ENCODE results near the gene THY1.

Gene THY1

DNA sequence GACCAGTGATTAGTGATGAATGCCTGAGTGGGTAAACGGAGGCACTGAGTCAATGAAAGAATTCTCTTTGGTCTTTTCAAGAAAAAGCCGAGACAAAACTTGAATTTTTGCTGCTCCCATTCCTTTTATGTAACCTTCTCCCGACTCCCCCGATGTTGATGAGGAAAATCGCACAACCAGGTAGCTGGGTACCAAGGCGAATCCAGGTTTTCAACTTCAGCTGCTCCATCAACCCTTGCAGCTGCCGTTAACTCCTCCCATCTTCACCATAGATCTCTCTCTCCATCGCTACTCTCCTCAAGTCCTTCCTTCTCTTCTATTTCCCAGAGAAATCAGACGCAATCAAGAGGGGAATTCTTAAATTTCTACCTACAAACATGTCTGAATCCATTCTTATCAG, 40.9 kb downstream of the THY1 start:
- no peak for DNase-seq (ENCODE audit: low read depth)

- DNase-seq (ENCODE audit: low read depth) = peak; percentile 98
Measured at GRCh38 chr11:119381181-119381988, 41.6 kb downstream of the THY1 start, which contains the start of gene USP2. TSS of gene USP2 (minus strand) at chr11:119381690. CDS start at chr11:119373480, 8,210 bp downstream.

- DNase-seq (ENCODE audit: low read depth) = no peak
Measured at GRCh38 chr11:119380827-119381180, 42.2 kb downstream of the THY1 start.

- no peak for DNase-seq (ENCODE audit: low read depth)
Measured at GRCh38 chr11:119380160-119380826, 42.7 kb downstream of the THY1 start.

DNA sequence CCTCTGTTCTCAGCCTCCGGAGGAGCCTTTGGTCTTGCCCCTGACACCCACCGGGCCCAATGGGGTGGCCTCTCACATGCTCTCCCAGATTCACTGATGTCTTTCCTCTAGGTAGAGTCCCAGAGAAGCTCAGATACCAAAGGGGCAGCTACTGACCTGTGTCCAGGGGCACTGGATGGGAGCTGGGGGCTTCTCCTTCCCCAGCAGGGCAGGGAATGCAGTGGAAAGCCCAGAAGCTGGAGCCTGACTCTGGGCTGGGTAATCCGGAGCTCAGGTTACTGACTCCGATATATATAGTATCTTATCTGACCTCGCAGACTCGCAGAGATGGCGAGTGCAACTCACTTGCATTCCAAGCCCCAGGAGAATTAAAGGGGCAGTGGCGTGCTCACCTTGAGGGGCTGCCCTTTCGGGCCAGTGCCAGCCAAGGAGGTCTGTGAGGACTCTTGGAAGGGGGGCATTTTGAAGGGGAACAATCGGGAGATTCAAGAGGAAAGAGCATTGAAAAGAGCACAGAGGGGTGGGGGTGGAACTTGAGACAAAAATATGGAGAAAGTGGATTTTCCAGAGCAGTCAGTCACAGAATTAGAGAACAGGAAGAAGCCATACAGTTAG, 44.0 kb downstream of the THY1 start:
- no peak for DNase-seq (ENCODE audit: low read depth)

GRCh38 chr11:119377961-119378667, 44.9 kb downstream of the THY1 start:
- no peak for DNase-seq (ENCODE audit: low read depth)

DNA sequence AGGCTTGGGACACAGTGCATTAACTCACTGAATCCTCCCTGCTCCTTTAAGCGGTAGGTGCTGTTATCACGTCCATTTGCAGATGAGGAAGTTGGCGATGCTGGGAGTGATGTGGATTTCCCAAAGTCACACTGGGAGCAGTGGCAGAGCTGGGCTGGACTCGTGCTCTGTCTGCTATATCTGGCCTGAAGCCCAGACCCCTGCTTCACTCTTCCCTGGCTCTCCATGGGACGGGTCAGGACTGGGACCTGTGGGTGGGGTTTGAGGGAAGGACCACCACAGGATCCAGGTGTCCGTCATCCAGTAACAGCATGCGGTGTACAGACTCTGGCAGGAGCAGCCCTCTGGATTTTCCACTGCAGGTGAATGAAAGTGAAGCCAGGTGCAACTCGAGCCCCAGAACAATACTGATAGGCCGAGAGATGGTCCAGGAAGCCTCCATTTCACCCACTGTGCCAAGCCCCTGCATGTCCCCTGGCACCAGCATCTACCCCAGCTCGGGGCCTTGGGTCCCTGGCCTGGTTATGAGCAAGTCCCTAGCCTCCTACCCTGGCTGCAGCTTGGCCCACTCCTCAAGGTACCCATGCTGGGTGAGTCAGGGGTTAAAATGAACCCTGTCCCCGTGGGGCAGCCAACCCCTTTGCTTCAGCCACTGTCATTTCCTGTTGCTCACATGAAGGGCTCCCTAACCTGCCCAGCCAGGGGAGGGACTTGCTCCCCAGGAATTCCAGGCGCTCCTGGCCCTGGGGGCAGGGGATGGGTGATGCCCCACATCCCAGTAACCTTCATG, 45.7 kb downstream of the THY1 start:
- DNase-seq (ENCODE audit: low read depth) = no peak

- DNase-seq (ENCODE audit: low read depth) = no peak
Measured at GRCh38 chr11:119376197-119376847, 46.6 kb downstream of the THY1 start.

GRCh38 chr11:119375337-119376196, 47.4 kb downstream of the THY1 start:
- DNase-seq (ENCODE audit: low read depth) = no peak

DNA sequence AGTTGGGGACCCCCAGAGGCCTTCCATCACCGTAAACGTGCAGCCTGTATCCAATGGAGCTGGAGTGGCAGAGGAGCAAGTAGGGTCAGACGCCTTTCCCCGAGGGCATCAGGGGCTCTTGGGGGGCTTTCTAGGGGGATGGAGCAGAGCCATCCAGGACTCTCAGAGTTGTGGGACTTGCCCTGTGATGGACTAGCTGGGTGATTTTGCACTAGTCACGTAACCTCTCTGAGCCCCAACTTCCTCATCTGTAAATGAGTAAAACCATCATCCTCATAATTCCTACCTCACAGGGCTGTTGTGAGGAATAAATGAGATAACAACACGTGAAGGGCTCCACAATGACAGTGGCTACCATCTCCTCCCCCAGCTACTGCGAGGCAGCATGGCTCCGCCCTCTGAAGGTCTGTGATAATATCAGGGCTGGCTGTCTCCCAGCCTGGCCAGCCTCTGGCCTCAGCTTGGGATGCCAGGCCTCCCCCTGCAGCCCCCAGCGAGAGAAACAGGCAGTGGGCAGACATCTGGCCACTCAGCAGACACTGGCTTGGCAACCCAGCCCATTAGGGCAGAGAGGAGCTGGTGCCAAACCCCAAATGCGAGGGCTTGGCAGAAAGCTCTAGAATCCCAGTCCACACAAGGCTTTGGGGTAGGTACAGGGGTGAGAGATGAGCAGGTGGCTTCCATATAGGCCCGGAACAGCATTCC, 48.2 kb downstream of the THY1 start:
- no peak for DNase-seq (ENCODE audit: low read depth)

- peak; percentile 47 for DNase-seq (ENCODE audit: low read depth)
Measured at GRCh38 chr11:119373921-119374631, 48.9 kb downstream of the THY1 start.

DNA sequence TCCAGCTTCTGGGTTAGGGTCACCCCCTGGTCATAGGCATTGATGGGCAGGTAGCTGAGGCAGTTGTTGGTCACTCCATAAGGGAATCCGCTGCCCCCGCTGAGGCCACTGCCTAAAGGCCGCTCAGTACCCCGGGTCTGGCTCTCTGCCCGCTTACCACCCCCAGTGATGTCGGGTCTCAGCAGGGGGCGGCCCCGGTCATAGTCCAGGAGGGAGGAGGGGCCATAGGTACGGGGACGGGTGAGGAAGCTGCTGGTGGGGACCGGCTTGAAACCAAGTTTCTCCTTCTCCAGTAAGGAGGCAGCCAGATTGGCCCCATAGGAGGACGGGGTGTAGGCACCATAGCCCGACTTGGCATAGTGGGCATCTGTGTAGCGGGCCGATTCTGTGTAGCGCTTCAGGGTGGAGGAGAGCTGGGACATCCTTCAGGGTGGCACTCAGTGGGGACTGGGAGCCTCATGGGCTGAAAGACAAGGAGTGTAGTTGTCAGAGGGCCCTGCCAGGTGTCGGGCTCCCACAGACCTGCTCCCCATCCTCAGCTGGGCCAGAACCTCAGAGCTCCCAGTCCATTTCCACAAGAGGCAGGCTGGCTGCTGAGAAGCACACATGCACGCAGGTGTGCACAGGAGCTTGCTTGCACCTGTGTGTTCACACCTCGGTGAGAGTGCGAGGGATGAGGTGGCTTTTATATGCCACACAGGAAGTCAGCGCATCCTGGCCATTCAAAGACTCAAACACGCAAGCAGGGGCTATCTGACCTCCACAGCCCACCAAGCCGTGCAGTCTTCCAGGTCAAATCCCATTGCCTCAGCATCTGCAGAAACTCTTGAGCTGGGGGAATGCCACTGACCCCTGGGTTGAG, 49.7 kb downstream of the THY1 start:
- DNase-seq (ENCODE audit: low read depth) = no peak

GRCh38 chr11:119372260-119373058, 50.5 kb downstream of the THY1 start:
- no peak for DNase-seq (ENCODE audit: low read depth)

DNA sequence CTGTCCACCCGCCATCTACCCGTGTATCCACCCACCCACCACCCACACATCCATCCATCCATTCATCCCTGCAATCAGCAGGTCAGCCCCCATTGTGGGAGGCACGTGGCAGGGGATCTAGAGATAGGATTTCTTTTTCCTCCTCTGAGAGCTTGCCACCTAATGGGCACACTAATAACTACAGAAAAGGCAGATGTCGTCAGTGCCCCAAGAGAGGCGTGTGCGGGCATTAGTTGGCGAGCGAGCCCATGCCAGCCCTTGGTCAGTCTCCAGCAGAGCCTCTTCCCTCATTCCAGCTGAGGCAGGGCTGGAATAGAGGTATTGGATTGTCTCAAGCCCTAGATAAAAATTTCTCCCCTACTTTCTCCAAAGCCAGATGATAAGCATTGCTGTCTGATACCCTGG, 51.2 kb downstream of the THY1 start:
- DNase-seq (ENCODE audit: low read depth) = no peak

GRCh38 chr11:119371067-119371601, 51.8 kb downstream of the THY1 start:
- DNase-seq (ENCODE audit: low read depth) = no peak

DNA sequence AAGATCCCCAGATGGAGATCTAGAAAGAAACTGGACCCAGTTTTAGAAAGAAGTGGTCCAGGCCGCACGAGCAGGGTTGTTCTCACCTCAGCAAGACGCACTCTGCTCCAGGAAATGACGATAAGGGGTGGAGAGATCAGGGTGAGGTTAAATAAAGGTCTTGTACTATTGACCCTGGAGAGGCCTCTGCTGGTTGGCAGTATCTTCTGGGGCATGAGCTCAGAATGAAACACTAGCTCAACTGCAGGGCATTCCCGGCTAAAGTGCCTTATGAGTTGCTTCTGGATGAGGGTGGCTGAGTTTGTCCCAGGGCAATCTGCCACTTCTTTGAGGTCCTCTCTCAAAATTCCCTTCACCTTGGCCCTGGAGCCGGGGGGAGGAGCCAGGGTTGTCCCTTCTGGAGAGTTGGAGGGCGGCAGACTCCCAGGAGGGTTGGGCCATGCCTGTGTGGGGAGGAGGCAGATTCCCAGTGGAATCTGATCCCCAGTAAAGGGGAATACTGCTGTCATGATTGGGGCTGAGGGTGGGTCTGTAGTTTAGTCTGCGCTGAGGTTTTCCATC, 52.4 kb downstream of the THY1 start:
- no peak for DNase-seq (ENCODE audit: low read depth)

Measured in activated T-cell treated with anti-CD3 and anti-CD28 coated beads for 48 hours (primary cell).